RWPE1 (cell line): Measurements from ENCODE around the gene CTDSP1.
A peak's percentile ranks its signal among the peaks of the same experiment; 100 is the strongest.

Experiments used
- CTCF ChIA-PET: fragments of 350-600 bp; sonication (Branson Sonifier 250); formaldehyde crosslinking; extraction: SDS; loops from one replicate; lab custom pipeline; 2021; lab: Yijun Ruan, JAX
- POLR2A ChIA-PET: fragments of 400-600 bp; formaldehyde crosslinking; extraction: SDS; loops from one replicate; lab custom pipeline; 2020; ENCODE audit warnings: antibody characterized with exemption; ENCODE audit not compliant: low non-redundant PET; lab: Yijun Ruan, JAX
- DNase-seq: peaks from one replicate; pipeline ENCODE4 v3.0.0; 2012; ENCODE audit warnings: low spot score
- H3K27ac ChIP-seq: fragments of 450-650 bp; 2 replicates; pipeline ENCODE4 v1.5.1; 2017
- TF ChIP-seq, protein P1 (sequence below): fragments of 450-650 bp; conservative IDR thresholded peaks from 2 replicates; pipeline ENCODE4 v1.5.1; 2017; ENCODE audit warnings: low read depth, mild to moderate bottlenecking

Gene CTDSP1

DNA sequence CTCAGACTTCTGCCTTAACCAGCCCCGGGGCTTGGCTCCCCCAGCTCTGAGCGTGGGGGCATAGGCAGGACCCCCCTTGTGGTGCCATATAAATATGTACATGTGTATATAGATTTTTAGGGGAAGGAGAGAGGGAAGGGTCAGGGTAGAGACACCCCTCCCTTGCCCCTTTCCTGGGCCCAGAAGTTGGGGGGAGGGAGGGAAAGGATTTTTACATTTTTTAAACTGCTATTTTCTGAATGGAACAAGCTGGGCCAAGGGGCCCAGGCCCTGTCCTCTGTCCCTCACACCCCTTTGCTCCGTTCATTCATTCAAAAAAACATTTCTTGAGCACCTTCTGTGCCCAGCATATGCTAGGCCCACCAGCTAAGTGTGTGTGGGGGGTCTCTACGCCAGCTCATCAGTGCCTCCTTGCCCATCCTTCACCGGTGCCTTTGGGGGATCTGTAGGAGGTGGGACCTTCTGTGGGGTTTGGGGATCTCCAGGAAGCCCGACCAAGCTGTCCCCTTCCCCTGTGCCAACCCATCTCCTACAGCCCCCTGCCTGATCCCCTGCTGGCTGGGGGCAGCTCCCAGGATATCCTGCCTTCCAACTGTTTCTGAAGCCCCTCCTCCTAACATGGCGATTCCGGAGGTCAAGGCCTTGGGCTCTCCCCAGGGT lies 5.5 kb downstream of the CTDSP1 start:
- CTCF ChIA-PET: interaction anchor here (0.6 to 1.0 kb wide), 3 partner anchors 9 to 61 kb away, joined by 3 to 4 read pairs (median 4); no protein-coding TSS in a partner anchor
- no peak for DNase-seq
- POLR2A ChIA-PET: interaction anchor here (0.7 to 1.2 kb wide), 2 partner anchors 37 to 135 kb away, joined by 3 read pairs; partner anchors contain the start of genes AAMP and PNKD
- peak overlapping the region; percentile 99 for H3K27ac ChIP-seq
- TF ChIP-seq, protein P1, sequence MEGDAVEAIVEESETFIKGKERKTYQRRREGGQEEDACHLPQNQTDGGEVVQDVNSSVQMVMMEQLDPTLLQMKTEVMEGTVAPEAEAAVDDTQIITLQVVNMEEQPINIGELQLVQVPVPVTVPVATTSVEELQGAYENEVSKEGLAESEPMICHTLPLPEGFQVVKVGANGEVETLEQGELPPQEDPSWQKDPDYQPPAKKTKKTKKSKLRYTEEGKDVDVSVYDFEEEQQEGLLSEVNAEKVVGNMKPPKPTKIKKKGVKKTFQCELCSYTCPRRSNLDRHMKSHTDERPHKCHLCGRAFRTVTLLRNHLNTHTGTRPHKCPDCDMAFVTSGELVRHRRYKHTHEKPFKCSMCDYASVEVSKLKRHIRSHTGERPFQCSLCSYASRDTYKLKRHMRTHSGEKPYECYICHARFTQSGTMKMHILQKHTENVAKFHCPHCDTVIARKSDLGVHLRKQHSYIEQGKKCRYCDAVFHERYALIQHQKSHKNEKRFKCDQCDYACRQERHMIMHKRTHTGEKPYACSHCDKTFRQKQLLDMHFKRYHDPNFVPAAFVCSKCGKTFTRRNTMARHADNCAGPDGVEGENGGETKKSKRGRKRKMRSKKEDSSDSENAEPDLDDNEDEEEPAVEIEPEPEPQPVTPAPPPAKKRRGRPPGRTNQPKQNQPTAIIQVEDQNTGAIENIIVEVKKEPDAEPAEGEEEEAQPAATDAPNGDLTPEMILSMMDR: no peak

DNA sequence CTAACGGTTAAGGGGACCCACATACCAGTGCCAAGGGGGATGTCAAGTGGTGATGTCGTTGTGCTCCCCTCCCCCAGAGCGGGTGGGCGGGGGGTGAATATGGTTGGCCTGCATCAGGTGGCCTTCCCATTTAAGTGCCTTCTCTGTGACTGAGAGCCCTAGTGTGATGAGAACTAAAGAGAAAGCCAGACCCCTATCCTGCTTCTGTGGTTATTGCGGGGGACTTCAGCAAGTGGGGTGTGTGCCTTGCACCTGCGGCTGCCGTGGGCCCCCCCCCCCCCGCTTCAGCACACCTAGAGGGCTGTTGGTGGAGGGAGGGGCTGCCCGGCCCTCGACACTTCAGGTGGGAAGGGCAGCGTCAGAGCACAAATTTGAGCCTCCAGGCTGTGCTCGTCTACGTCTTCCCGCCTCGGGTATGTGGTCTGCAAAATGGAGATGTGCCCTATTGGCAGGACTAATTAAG lies 6.1 kb downstream of the CTDSP1 start:
- no peak for DNase-seq
- ChIA-PET POLR2A (no interaction called here), CTCF (interaction anchor here (1.0 kb wide), 1 partner anchor 9 kb away, joined by 3 read pairs; no protein-coding TSS in a partner anchor)
- H3K27ac ChIP-seq: peak overlapping the region; percentile 99
- TF ChIP-seq, protein P1: no peak

DNA sequence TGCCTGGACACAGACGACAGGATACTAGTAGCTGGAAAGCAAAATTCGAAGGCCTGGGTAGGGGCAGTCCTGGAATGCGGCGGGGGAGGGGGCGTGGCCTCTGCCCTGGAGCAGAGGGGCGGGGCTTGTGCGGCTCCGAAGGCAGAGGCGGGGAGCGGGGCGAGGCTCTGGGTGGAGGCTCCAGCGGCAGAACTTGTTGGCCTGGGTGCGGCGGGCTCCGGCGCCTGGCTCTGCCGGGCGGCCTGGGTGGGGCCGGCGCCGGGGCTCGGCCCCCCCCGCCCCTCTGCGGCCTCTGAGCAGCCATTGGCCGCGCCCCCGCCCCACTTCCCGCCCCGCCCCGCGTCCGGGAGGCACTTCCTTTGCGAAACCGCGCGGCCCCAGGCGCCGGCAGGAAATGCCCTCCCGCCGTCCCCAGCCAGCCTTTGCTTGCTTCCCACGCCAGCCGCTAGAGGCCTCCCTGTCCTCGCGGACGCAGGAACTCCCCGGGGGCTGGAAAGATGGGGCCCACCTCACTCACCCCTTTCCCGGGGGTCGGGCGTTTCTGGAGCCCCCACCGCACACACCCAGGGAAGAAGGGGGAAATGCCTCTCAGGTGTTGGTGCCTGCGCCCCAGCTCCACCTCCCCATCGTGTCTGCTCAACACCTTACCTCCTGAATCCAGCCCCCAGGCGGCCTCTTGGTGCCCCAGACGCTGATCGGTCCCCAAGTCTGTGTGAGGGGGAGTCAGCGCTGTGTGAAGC lies 6.7 kb downstream of the CTDSP1 start:
- peak; percentile 94 for DNase-seq
- TF ChIP-seq, protein P1: peak; percentile 87
- H3K27ac ChIP-seq: peak overlapping the region; percentile 99
- ChIA-PET POLR2A (no interaction called here), CTCF (interaction anchor here (0.6 kb wide), 2 partner anchors 10 to 94 kb away, joined by 8 read pairs; no protein-coding TSS in a partner anchor)

DNA sequence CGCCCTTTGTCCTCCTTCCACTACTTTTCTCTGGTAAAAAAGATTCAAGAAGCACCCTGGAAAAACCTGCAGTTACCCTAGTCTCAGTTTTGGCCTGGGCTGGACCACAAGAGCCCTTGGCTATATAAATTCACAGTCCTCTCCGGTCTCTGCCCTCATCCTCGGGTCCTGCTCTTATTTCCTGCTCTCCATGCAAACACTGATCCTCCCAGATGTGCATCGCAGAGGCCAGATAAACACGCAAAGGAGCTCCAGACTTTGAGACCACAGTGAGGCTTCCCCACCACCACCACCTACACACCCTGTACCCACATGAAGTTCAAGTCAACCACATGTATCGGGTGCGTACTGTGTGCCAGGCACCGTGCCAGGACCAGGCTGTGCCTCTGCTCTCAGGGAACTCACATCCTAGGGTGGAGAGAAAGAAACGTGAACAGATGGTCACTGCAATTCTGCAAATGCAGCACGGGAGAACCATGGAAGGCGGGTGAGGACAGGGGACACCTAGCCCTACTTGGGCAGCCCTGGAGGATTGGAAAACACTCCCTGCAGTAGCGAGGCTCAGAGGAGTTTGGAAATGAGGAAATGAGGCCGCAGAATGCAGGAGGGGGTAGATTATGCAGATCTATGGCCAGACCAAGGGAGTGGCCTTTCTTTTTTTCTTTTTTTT lies 7.4 kb downstream of the CTDSP1 start:
- TF ChIP-seq, protein P1: no peak
- H3K27ac ChIP-seq: peak overlapping the region; percentile 99
- peak; percentile 17 for DNase-seq
- CTCF ChIA-PET: interaction anchor here (0.6 kb wide), 2 partner anchors 10 to 94 kb away, joined by 8 read pairs; no protein-coding TSS in a partner anchor
- POLR2A ChIA-PET: no interaction called here

DNA sequence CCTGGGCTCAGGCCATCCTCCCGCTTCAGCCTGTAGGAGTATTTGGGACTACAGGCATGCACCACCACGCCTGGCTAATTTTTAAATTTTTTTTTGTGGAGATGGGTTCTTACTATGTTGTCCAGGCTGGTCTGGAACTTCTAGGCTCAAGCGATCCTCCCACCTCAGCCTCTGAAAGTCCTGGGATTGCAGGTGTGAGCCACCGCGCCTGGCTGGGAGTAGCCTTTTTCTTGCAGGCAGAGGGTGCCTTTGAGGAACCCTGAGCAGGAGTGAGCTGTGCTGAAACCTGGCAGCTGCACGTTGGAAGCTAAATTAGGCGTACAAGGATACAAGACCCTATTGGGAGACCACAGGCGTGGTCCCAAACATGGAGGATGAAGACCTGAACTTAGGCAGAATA lies 8.0 kb downstream of the CTDSP1 start:
- ChIA-PET POLR2A (no interaction called here), CTCF (interaction anchor here (0.6 to 0.7 kb wide), 2 partner anchors 215 to 912 kb away, joined by 3 to 4 read pairs; no protein-coding TSS in a partner anchor)
- TF ChIP-seq, protein P1: no peak
- H3K27ac ChIP-seq: peak overlapping the region; percentile 99
- DNase-seq: no peak

DNA sequence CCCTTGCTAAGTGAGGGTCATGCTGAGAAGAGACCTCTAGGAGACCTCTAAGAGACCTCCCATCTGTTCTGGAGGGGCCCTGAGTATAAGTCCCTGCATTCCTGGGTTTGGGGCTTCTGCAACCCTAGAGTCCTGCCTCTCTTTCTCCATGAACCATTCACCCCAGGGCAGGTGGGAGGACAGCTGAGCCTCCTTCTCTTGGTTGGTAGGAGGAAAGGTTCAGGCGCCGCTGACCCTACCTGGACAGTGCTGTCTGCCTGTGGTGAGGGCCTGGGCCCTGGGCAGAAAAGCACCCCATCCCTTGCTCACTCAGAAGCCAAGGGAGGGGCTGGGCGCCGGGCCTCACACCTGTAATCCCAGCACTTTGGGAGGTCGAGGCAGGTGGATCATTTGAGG lies 18.7 kb downstream of the CTDSP1 start:
- TF ChIP-seq, protein P1: no peak
- CTCF ChIA-PET: no interaction called here
- POLR2A ChIA-PET: no interaction called here

More for the DNA sequence above, 18.7 kb downstream of the CTDSP1 start:
- DNase-seq: no peak
- no peak overlapping the region for H3K27ac ChIP-seq
